Measurements from ENCODE around the gene SLIT3. TPM values are rescaled to one million over a fixed set of nuclear protein-coding genes. Genes with fewer than 3 reads are reported as not detected.

SLIT3 gene
- total and polyA plus RNA-seq, 2 experiments from 2014 or later: 0.59 to 0.71 TPM

DNA sequence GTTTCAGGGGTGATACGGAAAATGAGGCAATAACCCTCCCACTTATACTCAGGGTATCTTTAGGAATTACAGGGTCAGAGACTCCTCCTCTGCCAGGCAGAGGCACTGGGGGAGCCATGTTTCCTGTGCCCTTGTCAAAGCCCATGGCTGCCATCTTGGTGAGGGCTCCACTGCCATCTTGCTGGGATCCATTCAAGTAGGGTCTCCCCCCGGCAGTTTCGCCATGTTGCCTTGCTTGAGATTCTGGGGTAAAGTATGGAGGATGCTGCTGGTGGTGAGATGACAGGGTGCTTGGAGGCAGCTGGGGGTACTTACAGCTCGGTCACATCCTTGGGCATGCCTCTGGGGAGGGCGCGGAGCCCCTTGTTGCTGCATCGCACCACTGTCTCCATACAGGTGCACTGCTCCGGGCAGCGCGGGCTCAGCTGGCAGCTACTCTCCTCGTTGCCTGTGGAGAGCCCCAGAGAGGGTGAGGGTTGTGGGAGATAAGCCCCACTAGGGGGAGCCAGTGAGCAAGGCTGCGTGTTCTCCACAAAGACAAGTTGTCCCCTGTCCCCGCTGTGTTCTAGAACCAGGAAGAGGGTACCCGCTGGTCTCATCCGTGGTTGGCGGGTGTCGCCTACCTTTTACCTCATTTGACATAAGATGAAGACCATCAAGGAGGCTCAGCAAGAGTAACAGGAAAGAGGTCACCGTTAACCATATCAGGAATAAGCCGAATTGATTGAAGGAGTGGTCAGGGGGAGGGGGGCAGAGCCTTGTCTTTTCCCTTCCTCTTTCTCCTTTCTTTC is 552.8 kb downstream of the SLIT3 start:
- peak; percentile 89 for DNase-seq (ENCODE audit: low spot score)
- Histone ChIP-seq H3F3A (replicated peaks; ENCODE audit: low read depth) (no peaks in the 10 kb centered on the region), H3K9me2 (ENCODE audit: insufficient read depth) (peaks cover 8% of the 10 kb centered on the region; the same call in 1 of the 2 replicates), H4K20me1 (replicated peaks; ENCODE audit: insufficient read depth) (no peaks in the 10 kb centered on the region), H3K36me3 (ENCODE audit: insufficient read depth) (no peaks in the 10 kb centered on the region), H3K79me2 (replicated peaks; ENCODE audit: insufficient read depth) (no peaks in the 10 kb centered on the region), H3K27me3 (ENCODE audit: insufficient read depth) (no peaks in the 10 kb centered on the region), H3K27ac (ENCODE audit: low read depth) (no peak overlapping the region), H2AFZ (0 out of 2 replicates have a peak overlapping the region, but pooled peaks have one; percentile 23), H3K4me2 (no peak overlapping the region), H3K4me3 (no peak overlapping the region), H3K4me1 (ENCODE audit: insufficient read depth) (no peaks in the 10 kb centered on the region)
- Mint-ChIP-seq H3K27ac (no peak overlapping the region), H3K4me3 (no peak overlapping the region), H3K9me3 (no peaks in the 10 kb centered on the region), H3K27me3 (ENCODE audit: insufficient read depth, low read depth, poor library complexity) (peaks cover 10% of the 10 kb centered on the region), H3K36me3 (ENCODE audit: low read depth) (no peaks in the 10 kb centered on the region), H3K4me1 (no peaks in the 10 kb centered on the region; the same call in 2 of the 3 replicates)
- peak; percentile 100 for ATAC-seq
- TF ChIP-seq, protein P1, sequence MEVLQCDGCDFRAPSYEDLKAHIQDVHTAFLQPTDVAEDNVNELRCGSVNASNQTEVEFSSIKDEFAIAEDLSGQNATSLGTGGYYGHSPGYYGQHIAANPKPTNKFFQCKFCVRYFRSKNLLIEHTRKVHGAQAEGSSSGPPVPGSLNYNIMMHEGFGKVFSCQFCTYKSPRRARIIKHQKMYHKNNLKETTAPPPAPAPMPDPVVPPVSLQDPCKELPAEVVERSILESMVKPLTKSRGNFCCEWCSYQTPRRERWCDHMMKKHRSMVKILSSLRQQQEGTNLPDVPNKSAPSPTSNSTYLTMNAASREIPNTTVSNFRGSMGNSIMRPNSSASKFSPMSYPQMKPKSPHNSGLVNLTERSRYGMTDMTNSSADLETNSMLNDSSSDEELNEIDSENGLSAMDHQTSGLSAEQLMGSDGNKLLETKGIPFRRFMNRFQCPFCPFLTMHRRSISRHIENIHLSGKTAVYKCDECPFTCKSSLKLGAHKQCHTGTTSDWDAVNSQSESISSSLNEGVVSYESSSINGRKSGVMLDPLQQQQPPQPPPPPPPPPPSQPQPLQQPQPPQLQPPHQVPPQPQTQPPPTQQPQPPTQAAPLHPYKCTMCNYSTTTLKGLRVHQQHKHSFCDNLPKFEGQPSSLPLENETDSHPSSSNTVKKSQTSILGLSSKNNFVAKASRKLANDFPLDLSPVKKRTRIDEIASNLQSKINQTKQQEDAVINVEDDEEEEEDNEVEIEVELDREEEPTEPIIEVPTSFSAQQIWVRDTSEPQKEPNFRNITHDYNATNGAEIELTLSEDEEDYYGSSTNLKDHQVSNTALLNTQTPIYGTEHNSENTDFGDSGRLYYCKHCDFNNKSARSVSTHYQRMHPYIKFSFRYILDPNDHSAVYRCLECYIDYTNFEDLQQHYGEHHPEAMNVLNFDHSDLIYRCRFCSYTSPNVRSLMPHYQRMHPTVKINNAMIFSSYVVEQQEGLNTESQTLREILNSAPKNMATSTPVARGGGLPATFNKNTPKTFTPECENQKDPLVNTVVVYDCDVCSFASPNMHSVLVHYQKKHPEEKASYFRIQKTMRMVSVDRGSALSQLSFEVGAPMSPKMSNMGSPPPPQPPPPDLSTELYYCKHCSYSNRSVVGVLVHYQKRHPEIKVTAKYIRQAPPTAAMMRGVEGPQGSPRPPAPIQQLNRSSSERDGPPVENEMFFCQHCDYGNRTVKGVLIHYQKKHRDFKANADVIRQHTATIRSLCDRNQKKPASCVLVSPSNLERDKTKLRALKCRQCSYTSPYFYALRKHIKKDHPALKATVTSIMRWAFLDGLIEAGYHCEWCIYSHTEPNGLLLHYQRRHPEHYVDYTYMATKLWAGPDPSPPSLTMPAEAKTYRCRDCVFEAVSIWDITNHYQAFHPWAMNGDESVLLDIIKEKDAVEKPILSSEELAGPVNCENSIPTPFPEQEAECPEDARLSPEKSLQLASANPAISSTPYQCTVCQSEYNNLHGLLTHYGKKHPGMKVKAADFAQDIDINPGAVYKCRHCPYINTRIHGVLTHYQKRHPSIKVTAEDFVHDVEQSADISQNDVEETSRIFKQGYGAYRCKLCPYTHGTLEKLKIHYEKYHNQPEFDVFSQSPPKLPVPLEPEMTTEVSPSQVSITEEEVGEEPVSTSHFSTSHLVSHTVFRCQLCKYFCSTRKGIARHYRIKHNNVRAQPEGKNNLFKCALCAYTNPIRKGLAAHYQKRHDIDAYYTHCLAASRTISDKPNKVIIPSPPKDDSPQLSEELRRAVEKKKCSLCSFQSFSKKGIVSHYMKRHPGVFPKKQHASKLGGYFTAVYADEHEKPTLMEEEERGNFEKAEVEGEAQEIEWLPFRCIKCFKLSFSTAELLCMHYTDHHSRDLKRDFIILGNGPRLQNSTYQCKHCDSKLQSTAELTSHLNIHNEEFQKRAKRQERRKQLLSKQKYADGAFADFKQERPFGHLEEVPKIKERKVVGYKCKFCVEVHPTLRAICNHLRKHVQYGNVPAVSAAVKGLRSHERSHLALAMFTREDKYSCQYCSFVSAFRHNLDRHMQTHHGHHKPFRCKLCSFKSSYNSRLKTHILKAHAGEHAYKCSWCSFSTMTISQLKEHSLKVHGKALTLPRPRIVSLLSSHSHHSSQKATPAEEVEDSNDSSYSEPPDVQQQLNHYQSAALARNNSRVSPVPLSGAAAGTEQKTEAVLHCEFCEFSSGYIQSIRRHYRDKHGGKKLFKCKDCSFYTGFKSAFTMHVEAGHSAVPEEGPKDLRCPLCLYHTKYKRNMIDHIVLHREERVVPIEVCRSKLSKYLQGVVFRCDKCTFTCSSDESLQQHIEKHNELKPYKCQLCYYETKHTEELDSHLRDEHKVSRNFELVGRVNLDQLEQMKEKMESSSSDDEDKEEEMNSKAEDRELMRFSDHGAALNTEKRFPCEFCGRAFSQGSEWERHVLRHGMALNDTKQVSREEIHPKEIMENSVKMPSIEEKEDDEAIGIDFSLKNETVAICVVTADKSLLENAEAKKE (CRISPR knock-in tag; IDR thresholded peaks at IDR 0.05): peak; percentile 74; the same call in 1 of the 2 replicates
- TF ChIP-seq, protein P2, sequence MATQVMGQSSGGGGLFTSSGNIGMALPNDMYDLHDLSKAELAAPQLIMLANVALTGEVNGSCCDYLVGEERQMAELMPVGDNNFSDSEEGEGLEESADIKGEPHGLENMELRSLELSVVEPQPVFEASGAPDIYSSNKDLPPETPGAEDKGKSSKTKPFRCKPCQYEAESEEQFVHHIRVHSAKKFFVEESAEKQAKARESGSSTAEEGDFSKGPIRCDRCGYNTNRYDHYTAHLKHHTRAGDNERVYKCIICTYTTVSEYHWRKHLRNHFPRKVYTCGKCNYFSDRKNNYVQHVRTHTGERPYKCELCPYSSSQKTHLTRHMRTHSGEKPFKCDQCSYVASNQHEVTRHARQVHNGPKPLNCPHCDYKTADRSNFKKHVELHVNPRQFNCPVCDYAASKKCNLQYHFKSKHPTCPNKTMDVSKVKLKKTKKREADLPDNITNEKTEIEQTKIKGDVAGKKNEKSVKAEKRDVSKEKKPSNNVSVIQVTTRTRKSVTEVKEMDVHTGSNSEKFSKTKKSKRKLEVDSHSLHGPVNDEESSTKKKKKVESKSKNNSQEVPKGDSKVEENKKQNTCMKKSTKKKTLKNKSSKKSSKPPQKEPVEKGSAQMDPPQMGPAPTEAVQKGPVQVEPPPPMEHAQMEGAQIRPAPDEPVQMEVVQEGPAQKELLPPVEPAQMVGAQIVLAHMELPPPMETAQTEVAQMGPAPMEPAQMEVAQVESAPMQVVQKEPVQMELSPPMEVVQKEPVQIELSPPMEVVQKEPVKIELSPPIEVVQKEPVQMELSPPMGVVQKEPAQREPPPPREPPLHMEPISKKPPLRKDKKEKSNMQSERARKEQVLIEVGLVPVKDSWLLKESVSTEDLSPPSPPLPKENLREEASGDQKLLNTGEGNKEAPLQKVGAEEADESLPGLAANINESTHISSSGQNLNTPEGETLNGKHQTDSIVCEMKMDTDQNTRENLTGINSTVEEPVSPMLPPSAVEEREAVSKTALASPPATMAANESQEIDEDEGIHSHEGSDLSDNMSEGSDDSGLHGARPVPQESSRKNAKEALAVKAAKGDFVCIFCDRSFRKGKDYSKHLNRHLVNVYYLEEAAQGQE (IDR thresholded peaks at IDR 0.05; ENCODE audit: unreplicated experiment): no peak
- TF ChIP-seq, protein P3, sequence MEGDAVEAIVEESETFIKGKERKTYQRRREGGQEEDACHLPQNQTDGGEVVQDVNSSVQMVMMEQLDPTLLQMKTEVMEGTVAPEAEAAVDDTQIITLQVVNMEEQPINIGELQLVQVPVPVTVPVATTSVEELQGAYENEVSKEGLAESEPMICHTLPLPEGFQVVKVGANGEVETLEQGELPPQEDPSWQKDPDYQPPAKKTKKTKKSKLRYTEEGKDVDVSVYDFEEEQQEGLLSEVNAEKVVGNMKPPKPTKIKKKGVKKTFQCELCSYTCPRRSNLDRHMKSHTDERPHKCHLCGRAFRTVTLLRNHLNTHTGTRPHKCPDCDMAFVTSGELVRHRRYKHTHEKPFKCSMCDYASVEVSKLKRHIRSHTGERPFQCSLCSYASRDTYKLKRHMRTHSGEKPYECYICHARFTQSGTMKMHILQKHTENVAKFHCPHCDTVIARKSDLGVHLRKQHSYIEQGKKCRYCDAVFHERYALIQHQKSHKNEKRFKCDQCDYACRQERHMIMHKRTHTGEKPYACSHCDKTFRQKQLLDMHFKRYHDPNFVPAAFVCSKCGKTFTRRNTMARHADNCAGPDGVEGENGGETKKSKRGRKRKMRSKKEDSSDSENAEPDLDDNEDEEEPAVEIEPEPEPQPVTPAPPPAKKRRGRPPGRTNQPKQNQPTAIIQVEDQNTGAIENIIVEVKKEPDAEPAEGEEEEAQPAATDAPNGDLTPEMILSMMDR (conservative IDR thresholded peaks at IDR 0.05; ENCODE audit: low read depth in 2 of 2): peak; percentile 80 to 92
- no peak for TF ChIP-seq JUNB (IDR thresholded peaks at IDR 0.05; ENCODE audit: unreplicated experiment)
- no peak for TF ChIP-seq POLR2AphosphoS5 (IDR thresholded peaks at IDR 0.05; ENCODE audit: low read depth)
- TF ChIP-seq ZNF114 (CRISPR knock-in tag; IDR thresholded peaks at IDR 0.05): no peak
- TF ChIP-seq, protein P4, sequence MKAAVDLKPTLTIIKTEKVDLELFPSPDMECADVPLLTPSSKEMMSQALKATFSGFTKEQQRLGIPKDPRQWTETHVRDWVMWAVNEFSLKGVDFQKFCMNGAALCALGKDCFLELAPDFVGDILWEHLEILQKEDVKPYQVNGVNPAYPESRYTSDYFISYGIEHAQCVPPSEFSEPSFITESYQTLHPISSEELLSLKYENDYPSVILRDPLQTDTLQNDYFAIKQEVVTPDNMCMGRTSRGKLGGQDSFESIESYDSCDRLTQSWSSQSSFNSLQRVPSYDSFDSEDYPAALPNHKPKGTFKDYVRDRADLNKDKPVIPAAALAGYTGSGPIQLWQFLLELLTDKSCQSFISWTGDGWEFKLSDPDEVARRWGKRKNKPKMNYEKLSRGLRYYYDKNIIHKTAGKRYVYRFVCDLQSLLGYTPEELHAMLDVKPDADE (IDR thresholded peaks at IDR 0.05): no peak
- no peak for TF ChIP-seq ZNF331 (CRISPR knock-in tag; IDR thresholded peaks at IDR 0.05; ENCODE audit: low read depth)
- no peak for TF ChIP-seq EZH2 (IDR thresholded peaks at IDR 0.05; ENCODE audit: low read depth, unreplicated experiment)
- no peak for TF ChIP-seq NANOG (IDR thresholded peaks at IDR 0.05; ENCODE audit: borderline replicate concordance)
- 0 out of 2 replicates have a peak, but pooled peaks have one; percentile 50 for TF ChIP-seq CREB1 (CRISPR knock-in tag; IDR thresholded peaks at IDR 0.05; ENCODE audit: low read depth)

All from GM23338 (cell line).